SK-N-SH treated with all-trans-retinoic acid at 6 μM for 48 hours (cell line): ENCODE results near the gene OPRL1.

Experiments
- ATAC-seq: fragments of 200-7000 bp; cut with Tn5 transposase; 3 replicates; pipeline ENCODE4 v1.9.1; 2020; ENCODE audit warnings: mild to moderate bottlenecking, moderate library complexity
- ARNTL ChIP-seq: fragments of 450-650 bp; formaldehyde crosslinking; IDR thresholded peaks from 2 replicates; pipeline ENCODE4 v1.5.0; 2020; ENCODE audit warnings: low read depth, mild to moderate bottlenecking, moderate library complexity, borderline replicate concordance
- BACH2 ChIP-seq: fragments of 250-450 bp; sonication (Bioruptor Pico); IDR thresholded peaks from 2 replicates; pipeline ENCODE4 v1.9.0; 2021; ENCODE audit warnings: mild to moderate bottlenecking, borderline replicate concordance
- CREB5 ChIP-seq: fragments of 250-450 bp; sonication (Bioruptor Pico); IDR thresholded peaks from 2 replicates; pipeline ENCODE4 v1.5.1; 2020; ENCODE audit warnings: low read depth, mild to moderate bottlenecking, moderate library complexity
- CSDC2 ChIP-seq: fragments of 250-450 bp; sonication (Bioruptor Pico); IDR thresholded peaks from 2 replicates; pipeline ENCODE4 v1.5.0; 2020; ENCODE audit warnings: mild to moderate bottlenecking, moderate library complexity
- ESRRG ChIP-seq: fragments of 250-450 bp; sonication (Bioruptor Pico); IDR thresholded peaks from 2 replicates; pipeline ENCODE4 v1.6.1; 2021; ENCODE audit warnings: mild to moderate bottlenecking
- GLIS3 ChIP-seq: fragments of 250-450 bp; sonication (Bioruptor Pico); IDR thresholded peaks from 2 replicates; pipeline ENCODE4 v1.5.0; 2020; ENCODE audit warnings: mild to moderate bottlenecking, moderate library complexity
- ISL1 ChIP-seq: fragments of 250-450 bp; sonication (Bioruptor Pico); IDR thresholded peaks from 2 replicates; pipeline ENCODE4 v2.1.2; 2022; ENCODE audit warnings: mild to moderate bottlenecking, moderate library complexity
- OSR1 ChIP-seq: fragments of 250-450 bp; sonication (Bioruptor Pico); IDR thresholded peaks from 2 replicates; pipeline ENCODE4 v1.8.0; 2022; ENCODE audit warnings: moderate library complexity, mild to moderate bottlenecking, inconsistent platforms
- PATZ1 ChIP-seq: fragments of 250-450 bp; sonication (Bioruptor Pico); IDR thresholded peaks from 2 replicates; pipeline ENCODE4 v1.8.0; 2020; ENCODE audit warnings: mild to moderate bottlenecking, moderate library complexity, borderline replicate concordance
- POU6F1 ChIP-seq: fragments of 250-450 bp; sonication (Bioruptor Pico); IDR thresholded peaks from 2 replicates; pipeline ENCODE4 v1.8.0; 2021; ENCODE audit warnings: low read depth, mild to moderate bottlenecking, moderate library complexity, borderline replicate concordance
- PPARA ChIP-seq: fragments of 250-450 bp; sonication (Bioruptor Pico); IDR thresholded peaks from 2 replicates; pipeline ENCODE4 v1.5.0; 2020; ENCODE audit warnings: mild to moderate bottlenecking, borderline replicate concordance
- RARB ChIP-seq: fragments of 250-450 bp; sonication (Bioruptor Pico); IDR thresholded peaks from 2 replicates; pipeline ENCODE4 v1.8.0; 2021; ENCODE audit warnings: mild to moderate bottlenecking, moderate library complexity
- SNAI2 ChIP-seq: fragments of 250-450 bp; sonication (Bioruptor Pico); IDR thresholded peaks from 2 replicates; pipeline ENCODE4 v1.5.0; 2020; ENCODE audit warnings: mild to moderate bottlenecking, moderate library complexity
- TCF4 ChIP-seq: fragments of 250-450 bp; sonication (Bioruptor Pico); IDR thresholded peaks from 2 replicates; pipeline ENCODE4 v1.8.0; 2021; ENCODE audit warnings: mild to moderate bottlenecking, moderate library complexity, borderline replicate concordance
- TSHZ2 ChIP-seq: fragments of 250-450 bp; sonication (Bioruptor Pico); IDR thresholded peaks from 2 replicates; pipeline ENCODE4 v1.5.0; 2020; ENCODE audit warnings: mild to moderate bottlenecking, moderate library complexity
- ZC3H10 ChIP-seq: fragments of 250-450 bp; sonication (Bioruptor Pico); IDR thresholded peaks from 2 replicates; pipeline ENCODE4 v1.5.1; 2021; ENCODE audit warnings: mild to moderate bottlenecking, moderate library complexity
- ZFP3 ChIP-seq: fragments of 250-450 bp; sonication (Bioruptor Pico); IDR thresholded peaks from 2 replicates; pipeline ENCODE4 v1.5.0; 2020; ENCODE audit warnings: mild to moderate bottlenecking, moderate library complexity
- ZFP30 ChIP-seq: fragments of 450-650 bp; formaldehyde crosslinking; IDR thresholded peaks from 2 replicates; pipeline ENCODE4 v1.5.0; 2022; ENCODE audit warnings: mild to moderate bottlenecking, moderate library complexity
- ZNF565 ChIP-seq: fragments of 450-650 bp; formaldehyde crosslinking; conservative IDR thresholded peaks from 2 replicates; pipeline ENCODE4 v1.5.0; 2020; ENCODE audit warnings: low read depth, mild to moderate bottlenecking, moderate library complexity
- ZNF8 ChIP-seq: fragments of 450-650 bp; formaldehyde crosslinking; IDR thresholded peaks from 2 replicates; pipeline ENCODE4 v1.5.0; 2020; ENCODE audit warnings: mild to moderate bottlenecking, moderate library complexity

Gene OPRL1

GRCh38 chr20:64090165-64090564 is 10.3 kb downstream of the OPRL1 start:
- TF ChIP-seq ZC3H10 (CRISPR knock-in tag) (no peak), PATZ1 (no peak), TSHZ2 (CRISPR knock-in tag) (no peak), RARB (no peak), ZNF8 (CRISPR knock-in tag) (no peak), ESRRG (no peak), CREB5 (CRISPR knock-in tag) (no peak), ARNTL (CRISPR knock-in tag) (no peak), ISL1 (CRISPR knock-in tag) (no peak), ZFP3 (CRISPR knock-in tag) (no peak), GLIS3 (CRISPR knock-in tag) (no peak), TCF4 (no peak), PPARA (CRISPR knock-in tag) (no peak), ZNF565 (CRISPR knock-in tag) (no peak)
- no peak for ATAC-seq

GRCh38 chr20:64091340-64091739 is 11.5 kb downstream of the OPRL1 start:
- ATAC-seq = no peak; the same call in 2 of the 3 replicates
- no peak for TF ChIP-seq ZFP30 (CRISPR knock-in tag)
- TF ChIP-seq ESRRG = no peak
- no peak for TF ChIP-seq ISL1 (CRISPR knock-in tag)
- TF ChIP-seq CSDC2 (CRISPR knock-in tag) = no peak
- TF ChIP-seq TSHZ2 (CRISPR knock-in tag) = no peak
- no peak for TF ChIP-seq BACH2 (CRISPR knock-in tag)
- no peak for TF ChIP-seq PPARA (CRISPR knock-in tag)
- TF ChIP-seq TCF4 = no peak
- TF ChIP-seq SNAI2 = no peak
- TF ChIP-seq ZNF565 (CRISPR knock-in tag) = no peak
- TF ChIP-seq POU6F1 (CRISPR knock-in tag) = no peak
- no peak for TF ChIP-seq CREB5 (CRISPR knock-in tag)
- TF ChIP-seq OSR1 (CRISPR knock-in tag) = no peak
- no peak for TF ChIP-seq ZNF8 (CRISPR knock-in tag)
- no peak for TF ChIP-seq GLIS3 (CRISPR knock-in tag)
- no peak for TF ChIP-seq PATZ1
- TF ChIP-seq ZC3H10 (CRISPR knock-in tag) = no peak
- TF ChIP-seq ARNTL (CRISPR knock-in tag) = no peak
